WTC11 (cell line): Measurements from ENCODE around the gene RIOK2.

Experiments used
- ESRRA ChIP-seq: sonication (generic); formaldehyde crosslinking; IDR thresholded peaks from 2 replicates; pipeline ENCODE4 v1.8.1; 2022; ENCODE audit warnings: mild to moderate bottlenecking, missing genetic modification reagents, borderline replicate concordance
- SP1 ChIP-seq: sonication (generic); formaldehyde crosslinking; conservative IDR thresholded peaks from 2 replicates; pipeline ENCODE4 v1.8.1; 2022; ENCODE audit warnings: missing genetic modification reagents
- TEAD4 ChIP-seq: sonication (generic); formaldehyde crosslinking; IDR thresholded peaks from 2 replicates; pipeline ENCODE4 v1.8.0; 2022; ENCODE audit warnings: mild to moderate bottlenecking, missing genetic modification reagents
- TF ChIP-seq, protein P1 (sequence below): fragments of 200-600 bp; IDR thresholded peaks from 2 replicates; pipeline ENCODE4 v1.8.0; 2022; ENCODE audit warnings: antibody characterized with exemption
- TF ChIP-seq, protein P2 (sequence below): sonication (generic); formaldehyde crosslinking; IDR thresholded peaks from 2 replicates; pipeline ENCODE4 v1.8.0; 2022; ENCODE audit warnings: mild to moderate bottlenecking, missing genetic modification reagents

DNA sequence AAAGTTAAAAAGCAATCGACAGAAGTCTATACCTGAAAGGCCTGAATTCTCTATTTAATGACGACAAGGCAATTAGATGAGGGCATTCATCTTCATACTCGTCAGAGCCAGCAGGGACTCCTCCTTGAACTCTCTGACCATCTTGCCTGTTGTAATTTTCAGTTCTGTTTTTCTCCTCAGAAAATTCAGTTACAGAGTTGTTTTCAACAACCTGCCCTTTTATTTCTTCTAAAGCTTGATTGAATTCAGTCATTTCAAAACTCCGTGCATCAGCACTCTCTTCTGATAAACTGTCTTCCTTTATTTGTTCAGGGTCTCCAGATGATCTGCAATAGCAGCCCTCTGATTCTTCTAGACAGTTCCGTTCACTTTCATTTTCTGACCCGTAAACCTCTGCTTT is 15.6 kb downstream of the RIOK2 start:
- TF ChIP-seq, protein P1, sequence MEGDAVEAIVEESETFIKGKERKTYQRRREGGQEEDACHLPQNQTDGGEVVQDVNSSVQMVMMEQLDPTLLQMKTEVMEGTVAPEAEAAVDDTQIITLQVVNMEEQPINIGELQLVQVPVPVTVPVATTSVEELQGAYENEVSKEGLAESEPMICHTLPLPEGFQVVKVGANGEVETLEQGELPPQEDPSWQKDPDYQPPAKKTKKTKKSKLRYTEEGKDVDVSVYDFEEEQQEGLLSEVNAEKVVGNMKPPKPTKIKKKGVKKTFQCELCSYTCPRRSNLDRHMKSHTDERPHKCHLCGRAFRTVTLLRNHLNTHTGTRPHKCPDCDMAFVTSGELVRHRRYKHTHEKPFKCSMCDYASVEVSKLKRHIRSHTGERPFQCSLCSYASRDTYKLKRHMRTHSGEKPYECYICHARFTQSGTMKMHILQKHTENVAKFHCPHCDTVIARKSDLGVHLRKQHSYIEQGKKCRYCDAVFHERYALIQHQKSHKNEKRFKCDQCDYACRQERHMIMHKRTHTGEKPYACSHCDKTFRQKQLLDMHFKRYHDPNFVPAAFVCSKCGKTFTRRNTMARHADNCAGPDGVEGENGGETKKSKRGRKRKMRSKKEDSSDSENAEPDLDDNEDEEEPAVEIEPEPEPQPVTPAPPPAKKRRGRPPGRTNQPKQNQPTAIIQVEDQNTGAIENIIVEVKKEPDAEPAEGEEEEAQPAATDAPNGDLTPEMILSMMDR = no peak
- TF ChIP-seq SP1 (CRISPR knock-in tag) = no peak
- TF ChIP-seq TEAD4 (CRISPR knock-in tag) = no peak
- TF ChIP-seq ESRRA (CRISPR knock-in tag) = no peak
- TF ChIP-seq, protein P2, sequence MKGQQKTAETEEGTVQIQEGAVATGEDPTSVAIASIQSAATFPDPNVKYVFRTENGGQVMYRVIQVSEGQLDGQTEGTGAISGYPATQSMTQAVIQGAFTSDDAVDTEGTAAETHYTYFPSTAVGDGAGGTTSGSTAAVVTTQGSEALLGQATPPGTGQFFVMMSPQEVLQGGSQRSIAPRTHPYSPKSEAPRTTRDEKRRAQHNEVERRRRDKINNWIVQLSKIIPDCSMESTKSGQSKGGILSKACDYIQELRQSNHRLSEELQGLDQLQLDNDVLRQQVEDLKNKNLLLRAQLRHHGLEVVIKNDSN (CRISPR knock-in tag) = no peak
